Measurements from ENCODE around the gene ZNF182. TPM values are rescaled to one million over a fixed set of nuclear protein-coding genes. Genes with fewer than 3 reads are reported as not detected.
"Not testable (repeated sequence)": the region's sequence is repeated elsewhere in the genome, so short reads cannot be mapped to it uniquely, and the experiment has no call there.

Gene ZNF182
- polyA plus RNA-seq, 2 donors: 1.4 to 2.1 TPM

- H3K36me3 ChIP-seq (ENCODE audit: control insufficient read depth in 2 of 2, insufficient read depth in 2 of 2, low read length in 1 of 2): no peaks in the 10 kb centered on the region
- no peak overlapping the region for H3K27ac ChIP-seq (ENCODE audit: low read depth in 2 of 2, low read length in 1 of 2)
- WGBS, 2 donors: 2 to 7% methylated on average over 7 of the region's 7 CpGs
- peaks cover 0 to 2% of the 10 kb centered on the region in 2 donors for H3K9me3 ChIP-seq (ENCODE audit: control insufficient read depth in 2 of 2, insufficient read depth in 1 of 2, low read depth in 1 of 2, low read length in 1 of 2)
- no peaks in the 10 kb centered on the region for H3K4me1 ChIP-seq (ENCODE audit: control insufficient read depth in 2 of 2, insufficient read depth in 2 of 2, low read length in 1 of 2)
- no peak overlapping the region for H3K4me3 ChIP-seq (ENCODE audit: low read depth in 1 of 2, low read length in 2 of 2)
- no peaks in the 10 kb centered on the region for H3K27me3 ChIP-seq (ENCODE audit: control insufficient read depth in 1 of 2, insufficient read depth in 2 of 2, low read length in 2 of 2)
These were observed 21.8 kb upstream of the ZNF182 start for GRCh38 chrX:48025561-48025960.

- Histone ChIP-seq H3K9me3 (ENCODE audit: control insufficient read depth in 2 of 2, insufficient read depth in 1 of 2, low read depth in 1 of 2, low read length in 1 of 2) (peaks cover 0 to 2% of the 10 kb centered on the region in 2 donors), H3K4me1 (ENCODE audit: control insufficient read depth in 2 of 2, insufficient read depth in 2 of 2, low read length in 1 of 2) (no peaks in the 10 kb centered on the region)
- 83 to 96% methylated on average over 3 of the region's 3 CpGs for WGBS, 2 donors
These were observed 18.9 kb upstream of the ZNF182 start for GRCh38 chrX:48022738-48023137.

GRCh38 chrX:48022100-48022499 lies 18.3 kb upstream of the ZNF182 start:
- no peak overlapping the region for H3K27ac ChIP-seq (ENCODE audit: low read depth in 2 of 2, low read length in 1 of 2)
- WGBS, 2 donors: 27 to 57% methylated on average over 2 to 3 of the region's 3 CpGs
- H3K4me3 ChIP-seq (ENCODE audit: low read depth in 1 of 2, low read length in 2 of 2): no peak overlapping the region
- peaks cover 0 to 2% of the 10 kb centered on the region in 2 donors for H3K9me3 ChIP-seq (ENCODE audit: control insufficient read depth in 2 of 2, insufficient read depth in 1 of 2, low read depth in 1 of 2, low read length in 1 of 2)
- H3K27me3 ChIP-seq (ENCODE audit: control insufficient read depth in 1 of 2, insufficient read depth in 2 of 2, low read length in 2 of 2): no peaks in the 10 kb centered on the region
- no peaks in the 10 kb centered on the region for H3K4me1 ChIP-seq (ENCODE audit: control insufficient read depth in 2 of 2, insufficient read depth in 2 of 2, low read length in 1 of 2)
- no peaks in the 10 kb centered on the region for H3K36me3 ChIP-seq (ENCODE audit: control insufficient read depth in 2 of 2, insufficient read depth in 2 of 2, low read length in 1 of 2)

More at GRCh38 chrX:48022738-48023137, 18.9 kb upstream of the ZNF182 start:
- Histone ChIP-seq H3K27me3 (ENCODE audit: control insufficient read depth in 1 of 2, insufficient read depth in 2 of 2, low read length in 2 of 2) (no peaks in the 10 kb centered on the region), H3K4me3 (ENCODE audit: low read depth in 1 of 2, low read length in 2 of 2) (no peak overlapping the region), H3K36me3 (ENCODE audit: control insufficient read depth in 2 of 2, insufficient read depth in 2 of 2, low read length in 1 of 2) (no peaks in the 10 kb centered on the region), H3K27ac (ENCODE audit: low read depth in 2 of 2, low read length in 1 of 2) (no peak overlapping the region)

GRCh38 chrX:48021026-48021900 lies 17.5 kb upstream of the ZNF182 start:
- Histone ChIP-seq H3K9me3 (ENCODE audit: control insufficient read depth in 2 of 2, insufficient read depth in 1 of 2, low read depth in 1 of 2, low read length in 1 of 2) (peaks cover 0 to 2% of the 10 kb centered on the region in 2 donors), H3K27ac (ENCODE audit: low read depth in 2 of 2, low read length in 1 of 2) (peak overlapping the region; percentile 89 to 94), H3K36me3 (ENCODE audit: control insufficient read depth in 2 of 2, insufficient read depth in 2 of 2, low read length in 1 of 2) (no peaks in the 10 kb centered on the region), H3K4me1 (ENCODE audit: control insufficient read depth in 2 of 2, insufficient read depth in 2 of 2, low read length in 1 of 2) (no peaks in the 10 kb centered on the region), H3K27me3 (ENCODE audit: control insufficient read depth in 1 of 2, insufficient read depth in 2 of 2, low read length in 2 of 2) (no peaks in the 10 kb centered on the region), H3K4me3 (ENCODE audit: low read depth in 1 of 2, low read length in 2 of 2) (peak overlapping the region; percentile 73 to 74)
- WGBS, 2 donors: 1 to 26% methylated on average over 30 of the region's 30 CpGs

GRCh38 chrX:48020472-48020871 lies 16.7 kb upstream of the ZNF182 start:
- WGBS, 2 donors: 55 to 63% methylated on average over 11 of the region's 11 CpGs
- H3K36me3 ChIP-seq (ENCODE audit: control insufficient read depth in 2 of 2, insufficient read depth in 2 of 2, low read length in 1 of 2); H3K4me1 ChIP-seq (ENCODE audit: control insufficient read depth in 2 of 2, insufficient read depth in 2 of 2, low read length in 1 of 2); H3K9me3 ChIP-seq (ENCODE audit: control insufficient read depth in 2 of 2, insufficient read depth in 1 of 2, low read depth in 1 of 2, low read length in 1 of 2); H3K27ac ChIP-seq (ENCODE audit: low read depth in 2 of 2, low read length in 1 of 2); H3K27me3 ChIP-seq (ENCODE audit: control insufficient read depth in 1 of 2, insufficient read depth in 2 of 2, low read length in 2 of 2): not testable (repeated sequence)
- peak overlapping the region in 1 of 2 donors; percentile 73 for H3K4me3 ChIP-seq (ENCODE audit: low read depth in 1 of 2, low read length in 2 of 2)

GRCh38 chrX:48019892-48020291 lies 16.1 kb upstream of the ZNF182 start:
- H3K36me3 ChIP-seq (ENCODE audit: control insufficient read depth in 2 of 2, insufficient read depth in 2 of 2, low read length in 1 of 2); H3K27ac ChIP-seq (ENCODE audit: low read depth in 2 of 2, low read length in 1 of 2); H3K4me3 ChIP-seq (ENCODE audit: low read depth in 1 of 2, low read length in 2 of 2); H3K27me3 ChIP-seq (ENCODE audit: control insufficient read depth in 1 of 2, insufficient read depth in 2 of 2, low read length in 2 of 2); H3K4me1 ChIP-seq (ENCODE audit: control insufficient read depth in 2 of 2, insufficient read depth in 2 of 2, low read length in 1 of 2); H3K9me3 ChIP-seq (ENCODE audit: control insufficient read depth in 2 of 2, insufficient read depth in 1 of 2, low read depth in 1 of 2, low read length in 1 of 2): not testable (repeated sequence)
- no CpG with 5 or more reads among the region's 1 CpG for WGBS, 2 donors

- not testable (repeated sequence) for H3K36me3 ChIP-seq (ENCODE audit: control insufficient read depth in 2 of 2, insufficient read depth in 2 of 2, low read length in 1 of 2); H3K27ac ChIP-seq (ENCODE audit: low read depth in 2 of 2, low read length in 1 of 2)
- WGBS, 2 donors: 92 to 98% methylated on average over 25 to 40 of the region's 46 CpGs
These were observed 13.0 kb upstream of the ZNF182 start for GRCh38 chrX:48016583-48017310.

GRCh38 chrX:48009445-48009960 lies 5.7 kb upstream of the ZNF182 start:
- H3K27ac ChIP-seq (ENCODE audit: low read depth in 2 of 2, low read length in 1 of 2): not testable (repeated sequence)

More at GRCh38 chrX:48016583-48017310, 13.0 kb upstream of the ZNF182 start:
- H3K4me3 ChIP-seq (ENCODE audit: low read depth in 1 of 2, low read length in 2 of 2); H3K27me3 ChIP-seq (ENCODE audit: control insufficient read depth in 1 of 2, insufficient read depth in 2 of 2, low read length in 2 of 2); H3K4me1 ChIP-seq (ENCODE audit: control insufficient read depth in 2 of 2, insufficient read depth in 2 of 2, low read length in 1 of 2); H3K9me3 ChIP-seq (ENCODE audit: control insufficient read depth in 2 of 2, insufficient read depth in 1 of 2, low read depth in 1 of 2, low read length in 1 of 2): not testable (repeated sequence)

GRCh38 chrX:48006688-48007087 lies 2.9 kb upstream of the ZNF182 start, which contains the start of gene SPACA5:
SPACA5 (plus strand) TSS chrX:48006988; CDS start chrX:48007803, 815 bp downstream.
- no CpG with 5 or more reads among the region's 8 CpGs for WGBS, 2 donors
- H3K36me3 ChIP-seq (ENCODE audit: control insufficient read depth in 2 of 2, insufficient read depth in 2 of 2, low read length in 1 of 2); H3K4me3 ChIP-seq (ENCODE audit: low read depth in 1 of 2, low read length in 2 of 2); H3K4me1 ChIP-seq (ENCODE audit: control insufficient read depth in 2 of 2, insufficient read depth in 2 of 2, low read length in 1 of 2); H3K9me3 ChIP-seq (ENCODE audit: control insufficient read depth in 2 of 2, insufficient read depth in 1 of 2, low read depth in 1 of 2, low read length in 1 of 2); H3K27ac ChIP-seq (ENCODE audit: low read depth in 2 of 2, low read length in 1 of 2); H3K27me3 ChIP-seq (ENCODE audit: control insufficient read depth in 1 of 2, insufficient read depth in 2 of 2, low read length in 2 of 2): not testable (repeated sequence)

More at GRCh38 chrX:48009445-48009960, 5.7 kb upstream of the ZNF182 start:
- not testable (repeated sequence) for H3K9me3 ChIP-seq (ENCODE audit: control insufficient read depth in 2 of 2, insufficient read depth in 1 of 2, low read depth in 1 of 2, low read length in 1 of 2); H3K4me3 ChIP-seq (ENCODE audit: low read depth in 1 of 2, low read length in 2 of 2); H3K27me3 ChIP-seq (ENCODE audit: control insufficient read depth in 1 of 2, insufficient read depth in 2 of 2, low read length in 2 of 2); H3K36me3 ChIP-seq (ENCODE audit: control insufficient read depth in 2 of 2, insufficient read depth in 2 of 2, low read length in 1 of 2); H3K4me1 ChIP-seq (ENCODE audit: control insufficient read depth in 2 of 2, insufficient read depth in 2 of 2, low read length in 1 of 2)
- WGBS, 2 donors: no CpG with 5 or more reads among the region's 2 CpGs

All from esophagus (tissue), 2 donors.